Gastroesophageal sphincter (tissue), 3 donors: ENCODE results near the gene SYNM.

Source experiments
- POLR2A ChIP-seq, 2 donors: fragments of 450-650 bp; IDR thresholded peaks; one replicate each; pipeline ENCODE4 v1.6.1; 2017; ENCODE audit warnings: antibody characterized with exemption in 2 of 2, mild to moderate bottlenecking in 2 of 2, moderate library complexity in 1 of 2
- POLR2AphosphoS5 ChIP-seq: sonication (generic); formaldehyde crosslinking; IDR thresholded peaks from one replicate; pipeline ENCODE4 v1.6.1; 2017; ENCODE audit warnings: antibody characterized with exemption
- TF ChIP-seq, protein P1 (sequence below), 4 experiments: fragments of 200-600 bp in 2 of 4; fragments of 450-650 bp in 2 of 4; sonication (generic) in 1 of 4; IDR thresholded peaks; one replicate each; pipeline ENCODE4 v1.5.1; 2017 to 2019; ENCODE audit warnings: antibody characterized with exemption in 4 of 4, mild to moderate bottlenecking in 2 of 4, moderate library complexity in 2 of 4

DNA sequence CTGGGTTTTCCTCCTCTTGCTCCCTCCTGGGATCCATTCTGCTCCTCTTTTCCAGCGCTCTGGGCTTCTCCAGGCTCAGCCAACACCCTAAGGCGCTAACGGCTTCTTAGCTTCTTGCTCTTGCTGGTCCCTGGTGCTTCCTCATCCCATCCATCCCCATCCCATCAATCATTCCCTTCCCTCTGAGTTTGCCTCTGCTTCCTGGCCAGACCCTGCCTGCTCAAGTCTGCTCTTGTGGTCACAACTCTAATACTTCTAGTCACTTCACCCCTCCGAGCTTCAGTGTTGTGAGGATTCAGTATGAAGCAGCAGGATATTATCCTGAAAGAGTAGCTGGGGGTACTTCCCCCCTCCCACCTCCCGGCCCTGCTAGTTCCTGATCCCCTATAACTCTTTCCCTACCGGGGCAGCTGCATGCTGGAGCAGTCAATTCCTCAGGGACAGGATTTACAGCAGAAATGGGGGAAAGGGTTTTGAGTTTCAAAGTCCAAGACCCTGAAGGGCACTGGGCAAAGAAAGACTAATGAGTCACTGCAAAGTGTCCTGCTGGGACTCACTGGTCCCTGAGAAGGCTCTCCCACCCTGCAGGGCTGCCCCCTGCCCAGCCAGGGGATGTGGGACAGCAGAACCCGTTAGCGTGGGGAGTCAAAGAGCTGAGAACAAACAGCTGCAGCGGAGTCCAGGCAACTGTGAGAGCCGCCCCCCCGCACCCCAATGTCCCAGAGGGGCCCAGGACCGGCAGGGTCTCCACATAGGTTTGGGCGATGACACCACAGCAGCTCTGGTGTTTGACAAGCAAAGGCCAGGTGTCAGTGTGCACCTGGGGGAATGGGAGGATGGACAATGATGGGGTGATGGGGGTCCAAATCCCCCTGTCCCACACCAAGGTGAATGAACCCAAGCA, 2.3 kb upstream of the SYNM start:
- TF ChIP-seq POLR2A (IDR thresholded peaks at IDR 0.05) (no peak), POLR2AphosphoS5 (no peak)
- TF ChIP-seq, protein P1, sequence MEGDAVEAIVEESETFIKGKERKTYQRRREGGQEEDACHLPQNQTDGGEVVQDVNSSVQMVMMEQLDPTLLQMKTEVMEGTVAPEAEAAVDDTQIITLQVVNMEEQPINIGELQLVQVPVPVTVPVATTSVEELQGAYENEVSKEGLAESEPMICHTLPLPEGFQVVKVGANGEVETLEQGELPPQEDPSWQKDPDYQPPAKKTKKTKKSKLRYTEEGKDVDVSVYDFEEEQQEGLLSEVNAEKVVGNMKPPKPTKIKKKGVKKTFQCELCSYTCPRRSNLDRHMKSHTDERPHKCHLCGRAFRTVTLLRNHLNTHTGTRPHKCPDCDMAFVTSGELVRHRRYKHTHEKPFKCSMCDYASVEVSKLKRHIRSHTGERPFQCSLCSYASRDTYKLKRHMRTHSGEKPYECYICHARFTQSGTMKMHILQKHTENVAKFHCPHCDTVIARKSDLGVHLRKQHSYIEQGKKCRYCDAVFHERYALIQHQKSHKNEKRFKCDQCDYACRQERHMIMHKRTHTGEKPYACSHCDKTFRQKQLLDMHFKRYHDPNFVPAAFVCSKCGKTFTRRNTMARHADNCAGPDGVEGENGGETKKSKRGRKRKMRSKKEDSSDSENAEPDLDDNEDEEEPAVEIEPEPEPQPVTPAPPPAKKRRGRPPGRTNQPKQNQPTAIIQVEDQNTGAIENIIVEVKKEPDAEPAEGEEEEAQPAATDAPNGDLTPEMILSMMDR (IDR thresholded peaks at IDR 0.05), result no peak
